Omental fat pad (tissue), 4 donors: ENCODE results near the gene FAM83F. TPM values are rescaled to one million over a fixed set of nuclear protein-coding genes. Genes with fewer than 3 reads are reported as not detected.

Experiments
- ATAC-seq: fragments of 150-250 bp; one replicate; pipeline ENCODE4 v1.9.1; 2016; ENCODE audit warnings: mild to moderate bottlenecking, moderate library complexity; ENCODE audit not compliant: low FRiP score
- DNase-seq: peaks from one replicate; pipeline ENCODE4 v3.0.0-alpha.2; 2019; ENCODE audit warnings: low spot score
- CTCF ChIP-seq, 3 donors: fragments of 450-650 bp; IDR thresholded peaks; one replicate each; pipeline ENCODE4 v1.5.1; 2016 to 2017; ENCODE audit warnings: antibody characterized with exemption in 3 of 3, mild to moderate bottlenecking in 3 of 3, moderate library complexity in 2 of 3
- total RNA-seq, 4 donors: library from RNA; depleted of rRNA; stranded (reverse); fragments of >200 nt; gene quantifications; one replicate each; pipeline ENCODE4 v1.1.0, GENCODE V29; 2016

Gene FAM83F
- total RNA-seq, 4 donors from 2014 or later, result 0.37 to 0.84 (median 0.57) TPM

- no peak for TF ChIP-seq CTCF (IDR thresholded peaks at IDR 0.05)
- DNase-seq (no peak), ATAC-seq (no peak)
Observed at GRCh38 chr22:40058265-40058664, 63.5 kb downstream of the FAM83F start.

GRCh38 chr22:40065981-40066380, 71.2 kb downstream of the FAM83F start:
- TF ChIP-seq CTCF (IDR thresholded peaks at IDR 0.05), result no peak
- ATAC-seq, result no peak
- no peak for DNase-seq

DNA sequence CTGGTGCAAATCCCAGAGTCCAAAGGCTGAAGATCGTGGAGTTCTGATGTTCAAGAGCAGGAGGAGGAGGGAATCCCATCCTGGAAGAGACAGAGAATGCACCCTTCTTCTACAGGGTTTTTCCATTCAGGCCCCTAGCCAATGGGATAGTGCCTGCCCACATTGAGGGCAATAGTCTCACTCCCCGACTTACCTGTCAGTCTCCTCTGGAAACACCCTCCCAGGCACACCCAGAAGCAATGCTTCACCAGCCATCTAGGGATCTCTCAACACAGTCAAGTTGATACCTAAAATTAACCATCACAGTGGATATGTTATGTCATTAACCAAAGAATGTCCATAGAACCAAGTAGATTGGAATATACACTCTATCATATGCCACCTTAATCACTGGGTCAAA, 72.9 kb downstream of the FAM83F start:
- ATAC-seq (no peak), DNase-seq (no peak)
- no peak for TF ChIP-seq CTCF (IDR thresholded peaks at IDR 0.05)

DNA sequence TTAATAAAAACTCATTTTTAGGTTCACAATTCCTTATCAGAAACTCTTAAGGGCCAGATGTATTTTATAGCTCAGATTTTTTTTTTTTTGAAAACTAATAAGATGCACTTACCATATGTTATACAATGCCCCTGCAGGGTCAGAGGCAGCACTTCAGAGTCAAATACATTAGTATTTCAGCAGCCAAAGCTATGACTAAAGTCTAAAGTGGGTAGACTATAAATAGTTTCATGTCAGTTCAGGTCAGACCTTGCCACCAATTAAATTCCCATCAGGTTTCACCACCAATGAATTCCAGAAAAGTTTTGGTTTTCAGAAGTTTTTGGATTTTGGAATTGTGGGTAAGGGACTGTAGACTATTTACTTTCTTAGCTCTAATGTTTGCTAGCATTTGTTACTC, 75.9 kb downstream of the FAM83F start:
- ATAC-seq (no peak), DNase-seq (no peak)
- no peak for TF ChIP-seq CTCF (IDR thresholded peaks at IDR 0.05)

- TF ChIP-seq CTCF (IDR thresholded peaks at IDR 0.05), result no peak
- DNase-seq (no peak), ATAC-seq (no peak)
Observed at GRCh38 chr22:40071720-40072119, 77.0 kb downstream of the FAM83F start.

GRCh38 chr22:40076702-40077645, 82.2 kb downstream of the FAM83F start:
- DNase-seq (no peak), ATAC-seq (peak; percentile 73)
- TF ChIP-seq CTCF (IDR thresholded peaks at IDR 0.05), result no peak

DNA sequence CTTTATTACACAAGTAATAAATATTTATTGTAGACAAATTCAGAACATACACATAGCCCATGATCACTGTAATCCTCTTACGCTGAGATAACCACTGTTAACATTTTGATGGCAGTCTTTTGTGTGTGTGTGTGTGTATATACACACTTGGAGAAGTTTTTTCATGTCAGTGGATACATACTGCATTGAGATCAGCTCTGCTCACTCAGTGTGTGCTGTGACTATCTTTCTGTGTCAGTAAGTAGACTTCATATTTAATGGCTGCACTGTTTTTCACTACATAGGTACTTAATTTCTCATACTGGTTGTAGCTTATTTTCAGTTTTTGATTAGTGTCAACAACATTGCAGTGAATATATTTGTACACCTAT, 82.9 kb downstream of the FAM83F start:
- no peak for TF ChIP-seq CTCF (IDR thresholded peaks at IDR 0.05)
- peak; percentile 54 for ATAC-seq
- no peak for DNase-seq
